GM21528 (cell line): Measurements from ENCODE around the gene SRRT.
A peak's percentile ranks its signal among the peaks of the same experiment; 100 is the strongest.
"Not testable (repeated sequence)": the region's sequence is repeated elsewhere in the genome, so short reads cannot be mapped to it uniquely, and the experiment has no call there.

Experiments used
- ATAC-seq: cut with Tn5 transposase; IDR thresholded peaks from one replicate; pipeline ENCODE4 v1.9.1; 2021; ENCODE audit warnings: mild to moderate bottlenecking, moderate library complexity; ENCODE audit not compliant: unreplicated experiment, low FRiP score

SRRT gene

DNA sequence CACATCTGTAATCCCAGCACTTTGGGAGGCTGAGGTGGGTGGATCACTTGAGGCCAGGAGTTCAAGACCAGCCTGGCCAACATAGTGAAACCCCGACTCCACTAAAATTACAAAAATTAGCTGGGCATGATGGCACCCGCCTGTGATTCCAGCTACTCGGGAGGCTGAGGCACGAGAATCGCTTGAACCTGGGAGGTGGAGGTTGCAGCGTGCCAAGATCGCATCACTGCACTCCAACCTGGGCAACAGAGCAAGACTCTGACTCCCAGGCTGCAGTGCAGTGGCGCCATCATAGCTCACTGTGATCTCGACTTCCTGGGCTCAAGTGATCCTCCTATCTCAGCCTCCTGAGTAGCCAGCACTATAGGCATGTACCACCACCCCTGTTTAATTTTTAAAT is 20.0 kb upstream of the SRRT start:
- ATAC-seq, result not testable (repeated sequence)

DNA sequence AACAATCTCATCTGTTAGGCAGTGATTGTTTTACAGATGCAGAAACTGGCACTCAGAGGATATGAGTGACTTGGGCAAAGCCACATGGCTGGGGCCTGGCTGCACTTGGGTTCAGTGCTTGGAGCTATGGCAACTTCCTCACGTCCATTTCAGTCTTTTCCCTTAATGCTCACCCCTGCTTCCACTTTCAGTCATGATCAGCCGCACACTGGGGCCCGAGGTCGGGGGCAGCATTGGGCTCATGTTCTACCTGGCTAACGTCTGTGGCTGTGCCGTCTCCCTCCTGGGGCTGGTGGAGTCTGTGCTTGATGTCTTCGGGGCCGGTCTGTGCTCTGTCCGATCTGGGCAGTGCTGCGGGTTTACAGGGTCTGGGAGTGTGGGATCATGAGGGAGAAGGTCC is 19.4 kb upstream of the SRRT start:
- ATAC-seq, result no peak

DNA sequence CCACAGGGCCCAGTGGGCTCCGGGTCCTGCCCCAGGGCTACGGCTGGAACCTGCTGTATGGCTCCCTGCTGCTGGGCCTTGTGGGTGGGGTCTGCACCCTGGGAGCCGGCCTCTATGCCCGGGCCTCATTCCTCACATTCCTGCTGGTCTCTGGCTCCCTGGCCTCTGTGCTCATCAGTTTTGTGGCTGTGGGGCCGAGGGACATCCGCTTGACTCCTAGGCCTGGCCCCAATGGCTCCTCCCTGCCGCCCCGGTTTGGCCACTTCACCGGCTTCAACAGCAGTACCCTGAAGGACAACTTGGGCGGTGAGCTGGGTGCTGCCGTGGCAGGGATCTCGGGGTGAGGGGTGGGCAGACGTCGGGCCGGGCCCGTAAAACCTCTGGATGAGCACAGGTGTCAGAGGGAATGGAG is 18.0 kb upstream of the SRRT start:
- no peak for ATAC-seq

DNA sequence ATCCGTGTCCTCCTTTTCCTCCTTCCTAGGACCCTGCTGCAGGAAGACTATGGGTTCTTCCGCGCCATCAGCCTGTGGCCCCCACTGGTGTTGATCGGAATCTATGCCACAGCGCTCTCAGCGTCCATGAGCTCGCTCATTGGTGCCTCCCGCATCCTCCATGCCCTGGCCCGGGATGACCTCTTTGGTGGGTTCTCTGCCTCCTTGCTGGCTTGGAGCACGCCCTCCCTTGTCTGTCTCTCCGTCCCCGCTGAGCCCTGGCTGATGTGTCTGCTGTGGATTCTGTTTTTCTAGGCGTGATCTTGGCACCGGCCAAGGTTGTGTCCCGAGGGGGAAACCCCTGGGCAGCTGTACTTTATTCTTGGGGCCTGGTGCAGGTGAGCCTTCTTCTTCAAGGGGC is 15.0 kb upstream of the SRRT start:
- ATAC-seq, result no peak

DNA sequence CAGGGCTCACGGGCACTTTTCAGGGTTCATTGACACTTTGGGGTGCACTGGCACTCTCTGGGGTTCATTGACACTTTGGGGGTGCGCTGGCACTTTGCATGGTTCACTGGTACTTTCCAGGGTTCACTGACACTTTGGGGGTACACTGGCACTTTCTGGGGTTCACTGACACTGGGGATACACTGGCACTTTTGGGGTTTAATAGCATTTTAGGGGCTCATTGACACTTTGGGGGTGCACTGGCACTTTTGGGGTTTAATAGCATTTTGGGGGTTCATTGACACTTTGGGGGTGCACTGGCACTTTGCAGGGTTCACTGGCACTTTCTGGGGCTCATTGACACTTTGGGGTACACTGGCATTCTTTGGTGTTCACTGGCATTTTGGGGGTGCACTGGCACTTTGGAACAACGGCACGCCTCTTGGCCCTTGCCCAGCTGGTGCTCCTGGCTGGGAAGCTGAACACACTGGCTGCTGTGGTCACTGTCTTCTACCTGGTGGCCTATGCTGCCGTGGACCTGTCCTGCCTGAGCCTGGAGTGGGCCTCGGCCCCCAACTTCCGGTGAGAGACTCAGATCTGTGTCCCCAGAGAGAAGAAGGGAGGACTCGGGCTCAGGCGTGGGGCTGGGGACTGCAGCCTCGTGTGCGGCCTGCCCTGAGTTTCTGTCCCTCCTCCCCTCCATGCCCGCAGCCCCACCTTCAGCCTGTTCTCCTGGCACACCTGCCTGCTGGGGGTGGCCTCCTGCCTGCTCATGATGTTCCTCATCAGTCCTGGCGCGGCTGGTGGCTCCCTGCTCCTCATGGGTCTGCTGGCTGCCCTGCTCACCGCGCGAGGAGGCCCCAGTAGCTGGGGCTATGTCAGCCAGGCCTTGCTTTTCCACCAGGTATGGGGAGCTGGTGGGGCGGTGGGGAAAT is 13.9 kb upstream of the SRRT start:
- ATAC-seq, result no peak

DNA sequence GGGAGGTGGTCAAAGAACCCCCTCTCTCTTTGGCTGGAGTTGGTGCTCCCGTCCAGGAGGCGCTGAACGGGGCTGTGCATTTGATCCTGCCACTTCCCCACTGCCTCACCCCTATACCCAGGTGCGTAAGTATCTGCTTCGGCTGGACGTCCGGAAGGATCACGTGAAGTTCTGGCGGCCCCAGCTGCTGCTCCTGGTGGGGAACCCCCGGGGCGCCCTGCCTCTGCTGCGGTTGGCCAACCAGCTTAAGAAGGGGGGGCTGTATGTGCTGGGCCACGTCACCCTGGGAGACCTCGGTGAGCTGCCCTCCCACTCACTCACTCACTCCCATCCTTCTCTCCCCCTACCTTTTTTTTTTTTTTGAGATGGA is 13.3 kb upstream of the SRRT start:
- no peak for ATAC-seq

DNA sequence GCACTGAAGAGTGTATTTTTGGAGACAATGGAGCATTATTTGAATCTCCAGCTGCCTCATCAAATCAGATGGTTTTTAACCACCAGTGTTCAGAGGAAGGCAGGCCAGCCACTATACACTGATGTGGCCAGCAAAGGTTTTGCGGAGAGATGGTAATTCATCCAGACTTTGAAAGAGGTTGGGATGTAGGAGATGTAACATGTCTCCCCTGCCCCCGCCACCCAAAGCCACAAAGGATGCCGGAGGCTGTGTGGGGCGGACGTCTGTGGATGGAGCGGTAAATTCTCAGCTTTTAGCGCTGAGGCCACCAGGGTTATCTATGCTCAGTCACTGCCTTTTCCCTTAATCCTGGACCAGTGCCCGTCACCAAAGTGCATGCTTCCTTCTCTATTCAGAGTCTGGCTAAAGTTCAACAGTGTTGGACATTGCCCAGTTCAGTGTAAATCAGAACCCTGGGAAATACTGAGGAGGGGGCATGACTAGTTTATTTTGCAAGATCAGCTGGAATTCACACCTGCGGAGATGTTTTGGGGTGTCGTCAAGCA is 11.4 kb upstream of the SRRT start:
- no peak for ATAC-seq

DNA sequence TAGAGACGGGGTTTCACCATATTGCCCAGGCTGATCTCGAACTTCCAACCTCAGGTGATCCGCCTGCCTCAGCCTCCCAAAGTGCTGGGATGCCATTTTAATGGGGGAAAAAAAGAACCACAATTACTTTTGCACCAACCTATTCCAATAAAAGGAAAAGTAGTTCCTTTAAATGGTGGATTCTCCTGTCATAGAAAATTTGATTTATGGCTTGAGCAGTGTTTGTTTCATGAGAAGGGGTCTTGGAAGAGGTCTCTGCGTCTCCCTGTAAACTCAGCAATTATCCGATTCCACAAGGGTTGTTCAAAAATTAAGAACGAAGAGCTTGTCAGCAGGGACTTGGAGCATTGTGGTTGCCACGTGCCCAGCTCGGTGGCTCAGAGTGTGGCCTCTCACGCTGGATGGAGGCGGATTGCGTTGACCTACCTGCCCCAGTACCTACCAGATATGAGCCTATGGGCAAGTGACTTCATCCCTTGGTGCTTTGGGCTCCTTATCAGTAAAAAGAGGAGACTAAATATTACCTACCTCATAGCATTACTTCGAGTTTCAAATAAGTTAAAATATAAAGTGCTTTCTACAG is 10.5 kb upstream of the SRRT start:
- ATAC-seq, result no peak

DNA sequence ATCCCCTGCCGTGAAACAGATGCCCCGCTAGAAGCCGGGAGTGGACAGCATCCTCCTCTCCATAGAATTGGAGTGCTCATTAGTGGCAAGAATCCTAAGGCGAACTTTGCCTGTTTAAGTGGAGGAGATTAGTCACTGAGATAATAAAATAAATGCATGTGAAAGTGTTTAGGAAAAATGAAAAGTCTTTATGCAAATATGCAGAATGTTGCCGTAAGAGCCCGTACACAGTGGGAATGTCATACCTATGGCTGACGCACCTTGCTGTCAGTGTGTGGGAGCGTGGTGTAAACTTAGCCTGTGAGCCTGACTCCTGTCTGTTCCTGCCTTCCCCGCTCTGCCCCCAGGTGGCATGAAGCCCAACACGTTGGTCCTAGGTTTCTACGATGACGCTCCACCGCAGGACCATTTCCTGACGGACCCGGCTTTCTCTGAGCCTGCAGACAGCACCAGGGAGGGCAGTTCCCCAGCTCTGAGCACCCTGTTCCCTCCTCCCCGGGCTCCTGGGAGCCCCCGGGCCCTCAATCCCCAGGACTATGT is 9.5 kb upstream of the SRRT start:
- ATAC-seq, result no peak

DNA sequence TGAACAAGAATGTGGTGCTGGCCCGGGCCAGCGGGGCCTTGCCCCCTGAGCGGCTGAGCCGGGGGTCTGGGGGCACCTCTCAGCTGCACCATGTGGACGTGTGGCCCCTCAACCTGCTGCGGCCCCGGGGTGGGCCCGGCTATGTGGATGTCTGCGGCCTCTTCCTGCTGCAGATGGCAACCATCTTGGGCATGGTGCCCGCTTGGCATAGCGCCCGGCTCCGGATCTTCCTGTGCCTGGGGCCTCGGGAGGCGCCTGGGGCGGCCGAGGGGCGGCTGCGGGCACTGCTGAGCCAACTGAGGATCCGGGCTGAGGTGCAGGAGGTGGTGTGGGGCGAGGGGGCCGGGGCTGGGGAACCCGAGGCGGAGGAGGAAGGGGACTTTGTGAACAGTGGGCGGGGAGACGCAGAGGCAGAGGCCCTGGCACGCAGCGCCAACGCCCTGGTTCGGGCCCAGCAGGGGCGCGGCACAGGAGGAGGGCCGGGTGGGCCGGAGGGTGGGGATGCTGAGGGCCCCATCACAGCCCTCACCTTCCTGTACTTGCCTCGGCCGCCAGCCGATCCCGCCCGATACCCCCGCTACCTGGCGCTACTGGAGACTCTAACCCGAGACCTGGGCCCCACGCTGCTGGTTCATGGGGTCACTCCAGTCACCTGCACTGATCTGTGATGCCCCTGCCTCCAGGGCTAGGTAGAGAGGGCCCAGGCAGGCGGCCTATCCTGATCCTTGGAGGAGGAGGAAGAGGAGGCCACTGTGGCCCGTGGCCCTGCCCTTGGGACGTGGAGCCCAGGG is 8.8 kb upstream of the SRRT start:
- no peak for ATAC-seq

DNA sequence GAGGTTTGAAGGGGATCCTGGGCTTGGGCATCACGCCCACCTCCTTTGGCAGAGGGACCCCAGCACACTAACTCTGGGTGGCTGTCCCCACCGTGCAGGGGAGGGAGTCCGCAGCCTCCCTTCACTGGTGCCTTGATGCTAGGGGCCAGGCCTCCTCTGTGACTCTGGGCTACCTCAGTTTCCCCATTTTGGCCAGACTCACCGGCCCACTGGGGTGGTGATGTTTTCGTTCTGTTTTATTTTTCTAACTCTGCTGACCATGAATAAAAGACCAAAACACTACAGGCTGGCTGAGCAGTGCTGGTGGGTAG is 8.2 kb upstream of the SRRT start:
- ATAC-seq, result no peak

DNA sequence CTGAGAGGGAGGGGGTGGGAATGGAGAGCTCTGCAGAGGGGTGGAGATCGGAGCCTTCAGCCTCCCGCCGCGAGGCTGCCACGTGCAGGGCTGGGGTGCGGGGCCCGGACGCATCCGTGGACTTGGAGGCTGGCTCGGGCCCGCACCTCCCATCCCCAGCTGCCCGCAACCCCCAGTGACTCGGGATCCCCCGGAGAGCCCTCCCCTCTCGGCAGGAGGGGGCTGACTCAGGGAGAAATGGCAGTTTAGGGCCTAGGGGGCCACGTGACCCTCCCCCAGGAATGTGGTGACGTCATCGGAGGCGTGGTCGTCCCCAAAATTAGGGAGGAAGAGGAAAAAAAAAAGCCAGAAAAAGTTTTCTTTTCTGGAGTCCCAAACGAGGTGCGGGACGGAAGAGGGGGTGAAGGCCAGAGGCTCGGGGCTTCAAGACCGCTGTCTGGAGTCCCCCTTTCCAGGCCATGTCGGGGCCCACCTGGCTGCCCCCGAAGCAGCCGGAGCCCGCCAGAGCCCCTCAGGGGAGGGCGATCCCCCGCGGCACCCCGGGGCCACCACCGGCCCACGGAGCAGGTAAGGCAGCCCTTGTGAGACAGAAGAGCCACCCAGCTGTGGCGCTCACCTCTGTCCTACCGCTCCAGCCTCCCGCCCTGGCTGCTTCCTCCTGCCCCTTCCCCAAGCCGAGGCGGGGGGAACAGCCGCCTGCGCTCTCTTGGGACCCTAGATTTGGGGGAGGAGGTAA is 7.7 kb upstream of the SRRT start, which contains the start of gene TRIP6:
TSS of gene TRIP6 (plus strand) at position 348 of the 736 bp plus-strand sequence. CDS start at position 459, 111 bp downstream.
- ATAC-seq, result no peak

DNA sequence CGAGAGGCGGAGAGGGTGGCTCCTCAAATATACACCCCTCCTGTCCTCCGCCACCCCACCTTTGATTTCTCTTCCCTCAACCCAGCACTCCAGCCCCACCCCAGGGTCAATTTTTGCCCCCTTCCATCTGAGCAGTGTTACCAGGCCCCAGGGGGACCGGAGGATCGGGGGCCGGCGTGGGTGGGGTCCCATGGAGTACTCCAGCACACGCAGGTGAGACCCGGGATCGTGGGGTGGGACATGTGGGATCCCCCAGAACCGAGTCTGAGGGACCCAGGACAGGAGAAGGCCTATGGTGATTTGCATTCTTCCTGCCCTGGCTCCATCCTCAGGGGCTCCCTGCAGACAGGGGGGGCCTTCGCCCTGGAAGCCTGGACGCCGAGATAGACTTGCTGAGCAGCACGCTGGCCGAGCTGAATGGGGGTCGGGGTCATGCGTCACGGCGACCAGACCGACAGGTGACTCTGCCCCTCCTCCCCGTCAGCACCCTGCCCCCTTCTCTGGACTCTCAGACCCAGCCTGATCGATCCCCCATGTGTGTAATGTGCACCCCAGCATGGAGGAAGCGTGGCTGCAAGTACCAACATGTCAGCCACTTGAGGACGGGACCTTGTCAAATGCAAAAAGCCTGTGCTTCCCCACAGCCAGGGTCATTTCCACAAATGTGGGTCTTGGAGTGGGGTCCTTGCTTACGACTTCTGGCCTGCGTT is 7.0 kb upstream of the SRRT start:
- no peak for ATAC-seq

DNA sequence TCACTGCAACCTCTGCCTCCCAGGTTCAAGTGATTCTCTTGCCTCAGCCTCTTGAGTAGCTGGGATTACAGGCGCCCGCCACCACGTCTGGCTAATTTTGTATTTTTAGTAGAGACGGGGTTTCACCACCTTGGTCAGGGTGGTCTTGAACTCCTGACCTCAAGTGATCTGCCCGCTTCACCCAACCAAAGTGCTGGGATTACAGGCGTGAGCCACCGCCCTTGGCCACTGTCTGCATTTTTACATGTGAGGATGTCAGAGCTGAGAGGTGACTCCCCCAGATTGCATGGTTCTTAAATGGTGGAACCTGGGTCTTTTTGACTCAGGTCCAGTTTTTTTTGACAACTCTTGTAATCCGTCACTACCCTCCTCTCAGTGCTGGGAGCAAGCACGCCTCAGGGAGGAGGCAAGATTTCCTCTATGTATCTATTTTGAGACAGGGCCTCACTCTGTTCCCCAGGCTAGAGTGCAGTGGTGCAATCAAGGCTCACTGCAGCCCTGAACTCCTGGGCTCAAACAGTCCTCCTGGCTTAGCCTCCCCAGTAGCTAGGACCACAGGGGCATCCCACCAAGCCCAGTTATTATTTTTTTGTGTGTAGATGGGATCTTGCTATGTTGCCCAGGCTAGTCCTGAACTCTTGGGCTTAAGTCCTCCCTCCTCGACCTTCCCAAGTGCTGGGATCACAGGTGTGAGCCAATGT is 1.2 kb upstream of the SRRT start:
- no peak for ATAC-seq

DNA sequence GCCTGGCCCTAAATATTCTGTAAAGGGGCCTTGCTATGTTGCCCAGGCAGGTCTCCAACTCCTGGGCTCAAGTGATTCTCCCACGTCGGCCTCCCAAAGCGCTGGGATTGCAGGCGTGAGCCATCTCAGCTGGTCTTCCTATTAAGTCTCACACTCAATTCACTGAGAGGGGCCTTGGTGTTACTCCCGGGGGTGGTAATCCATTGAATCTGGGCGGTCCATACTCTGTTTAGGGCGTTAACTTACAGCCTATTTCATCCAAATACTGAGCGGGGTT is 665 bp upstream of the SRRT start:
- no peak for ATAC-seq

DNA sequence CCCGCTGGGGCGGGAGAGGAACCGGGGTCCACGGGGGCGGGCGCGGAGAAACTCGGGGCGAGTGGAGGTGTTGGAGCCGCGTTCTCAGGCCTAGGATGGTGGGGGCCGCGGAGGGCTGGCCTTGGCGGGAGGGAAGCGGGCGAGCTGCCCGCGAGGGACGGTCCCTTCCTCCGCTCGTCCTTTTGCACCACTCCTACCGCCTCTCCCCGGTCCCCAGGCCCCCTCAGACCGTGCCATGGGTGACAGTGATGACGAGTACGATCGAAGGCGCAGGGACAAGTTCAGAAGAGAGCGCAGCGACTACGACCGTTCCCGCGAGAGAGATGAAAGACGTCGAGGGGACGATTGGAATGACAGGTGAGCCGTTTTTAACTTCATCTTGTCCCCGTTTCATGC is 451 bp downstream of the SRRT start:
- ATAC-seq, result peak; percentile 29

DNA sequence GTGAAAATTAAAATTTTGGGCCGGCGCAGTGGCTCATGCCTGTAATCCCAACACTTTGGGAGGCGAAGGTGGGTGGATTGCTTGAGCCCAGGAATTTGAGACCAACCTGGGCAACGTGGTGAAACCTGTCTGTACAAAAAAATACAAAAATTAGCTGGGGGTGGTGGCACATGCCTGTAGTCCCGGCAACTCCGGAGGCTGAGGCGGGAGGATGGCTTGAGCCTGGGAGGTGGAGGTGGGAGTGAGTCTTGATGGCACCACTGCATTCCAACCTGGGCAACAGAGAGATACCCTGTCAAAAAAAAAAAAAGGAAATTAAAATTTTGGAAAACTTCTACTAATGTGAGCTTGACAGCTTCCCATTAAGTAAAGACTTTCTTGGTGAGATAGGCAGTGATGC is 3.1 kb downstream of the SRRT start:
- no peak for ATAC-seq

DNA sequence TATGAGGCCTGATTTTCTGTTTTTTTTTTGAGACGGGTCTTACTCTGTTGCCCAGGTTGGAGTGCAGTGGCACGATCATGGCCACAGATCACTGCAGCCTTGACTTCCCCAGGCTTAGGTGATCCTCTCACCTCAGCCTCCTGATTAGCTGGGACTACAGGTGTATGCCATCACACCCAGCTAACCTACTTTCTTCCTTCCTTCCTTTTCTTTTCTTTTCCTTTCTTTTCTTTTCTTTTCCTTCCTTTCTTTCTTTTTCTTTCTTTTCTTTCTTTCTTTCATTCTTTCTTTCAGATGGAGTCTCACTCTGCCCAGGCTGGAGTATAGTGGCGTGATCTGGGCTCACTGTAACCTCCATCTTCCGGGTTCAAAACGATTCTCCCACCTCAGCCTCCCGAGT is 3.8 kb downstream of the SRRT start:
- no peak for ATAC-seq

DNA sequence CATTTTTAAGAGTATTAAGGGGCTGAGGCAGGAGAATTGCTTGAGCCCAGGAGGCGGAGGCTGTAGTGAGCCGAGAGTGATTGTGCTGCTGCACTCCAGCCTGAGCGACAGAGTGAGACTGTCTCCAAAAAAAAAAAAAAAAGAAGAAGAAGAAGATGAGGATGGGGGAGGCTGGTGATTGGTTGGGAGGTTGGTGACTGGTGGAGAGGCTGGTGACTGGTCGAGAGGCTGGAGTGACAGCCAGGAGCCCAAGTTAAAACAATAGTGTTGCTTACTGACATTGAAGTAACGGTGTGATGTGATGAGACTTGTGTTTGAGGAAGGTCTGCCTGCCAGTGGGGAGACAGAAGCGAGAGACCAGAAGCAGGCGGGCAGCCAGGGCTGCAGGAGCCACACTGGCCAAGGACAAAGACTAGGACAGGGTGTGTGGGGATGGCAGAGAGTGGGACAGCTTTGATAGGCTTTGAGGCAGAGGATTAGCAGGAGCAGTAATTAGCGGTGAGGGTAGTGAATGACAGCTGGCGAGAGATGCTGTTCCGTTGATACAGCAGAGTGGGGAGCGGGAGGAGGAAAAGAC is 4.9 kb downstream of the SRRT start:
- no peak for ATAC-seq
